HEK293T (cell line): ENCODE results near the gene ARRB1.

Source experiments
- SP1 ChIP-seq: fragments of 450-650 bp; IDR thresholded peaks from 2 replicates; pipeline ENCODE4 v1.6.1; 2017
- ZNF384 ChIP-seq: fragments of 450-650 bp; IDR thresholded peaks from 2 replicates; pipeline ENCODE4 v1.6.1; 2016

DNA sequence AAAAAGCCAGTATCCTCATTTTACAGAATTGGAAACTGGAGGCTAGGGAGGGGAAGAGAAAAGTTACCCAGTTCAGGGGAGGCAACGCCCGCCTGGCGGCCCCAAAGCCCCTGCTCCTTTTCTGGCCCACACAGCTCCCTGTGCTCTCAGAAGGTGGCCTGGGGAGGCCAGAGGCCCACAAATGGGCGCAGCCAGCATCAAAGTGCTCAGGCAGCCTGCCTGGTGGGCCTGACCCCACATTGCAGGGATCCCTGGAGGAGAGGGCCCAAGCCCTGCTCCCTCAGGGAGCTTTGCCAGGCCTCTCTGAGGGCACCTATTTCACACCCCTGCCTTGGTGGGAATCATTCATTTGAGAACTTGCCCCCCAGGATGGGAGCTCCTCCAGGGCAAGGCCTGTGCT is 42.5 kb downstream of the ARRB1 start:
- TF ChIP-seq ZNF384 (no peak), SP1 (no peak)
